Measurements from ENCODE around the gene FOXK1. TPM values are rescaled to one million over a fixed set of nuclear protein-coding genes. Genes with fewer than 3 reads are reported as not detected.

Gene FOXK1
- polyA plus RNA-seq, 1 experiment, result 3.3 TPM

DNA sequence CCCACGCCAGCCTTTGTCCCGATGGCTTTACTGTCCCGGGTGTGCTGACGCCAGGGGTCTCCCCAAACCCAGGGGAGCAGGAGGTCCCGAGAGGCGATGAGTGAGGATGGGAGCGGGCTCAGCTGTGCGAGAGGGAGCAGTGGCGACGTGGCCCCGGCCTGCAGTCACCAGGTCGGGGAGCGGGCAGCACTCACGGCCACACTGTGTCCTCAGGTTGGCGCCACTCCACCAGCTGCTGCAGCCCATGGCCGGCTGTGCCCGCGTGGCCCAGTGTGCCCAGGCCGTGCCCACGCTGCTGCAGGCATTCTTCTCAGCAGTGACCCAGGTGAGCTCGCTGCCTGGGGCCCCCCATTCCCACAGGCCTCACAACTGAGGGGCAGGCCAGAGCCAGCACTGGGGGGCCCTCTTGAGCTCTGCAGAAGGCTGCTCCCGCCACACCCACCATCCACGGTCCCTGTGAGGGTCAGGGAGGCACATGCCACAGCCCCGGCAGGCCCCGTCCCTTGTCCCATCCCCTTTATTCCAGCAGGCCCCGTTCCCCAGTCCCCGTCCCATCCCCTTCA, 106.6 kb downstream of the FOXK1 start:
- no peak for DNase-seq (ENCODE audit: low read depth)
- peaks cover 45% of the 10 kb centered on the region for H3K36me3 ChIP-seq (ENCODE audit: control insufficient read depth, insufficient read depth, low read length)
- H3K4me3 ChIP-seq (ENCODE audit: low read depth, low read length), result no peak overlapping the region
- ChIA-PET CTCF (interaction anchor here (0.5 to 1.2 kb wide), 2 partner anchors 183 to 298 kb away, joined by 3 to 4 read pairs; no protein-coding TSS in a partner anchor), POLR2A (no interaction called here)
- TF ChIP-seq, protein P1, sequence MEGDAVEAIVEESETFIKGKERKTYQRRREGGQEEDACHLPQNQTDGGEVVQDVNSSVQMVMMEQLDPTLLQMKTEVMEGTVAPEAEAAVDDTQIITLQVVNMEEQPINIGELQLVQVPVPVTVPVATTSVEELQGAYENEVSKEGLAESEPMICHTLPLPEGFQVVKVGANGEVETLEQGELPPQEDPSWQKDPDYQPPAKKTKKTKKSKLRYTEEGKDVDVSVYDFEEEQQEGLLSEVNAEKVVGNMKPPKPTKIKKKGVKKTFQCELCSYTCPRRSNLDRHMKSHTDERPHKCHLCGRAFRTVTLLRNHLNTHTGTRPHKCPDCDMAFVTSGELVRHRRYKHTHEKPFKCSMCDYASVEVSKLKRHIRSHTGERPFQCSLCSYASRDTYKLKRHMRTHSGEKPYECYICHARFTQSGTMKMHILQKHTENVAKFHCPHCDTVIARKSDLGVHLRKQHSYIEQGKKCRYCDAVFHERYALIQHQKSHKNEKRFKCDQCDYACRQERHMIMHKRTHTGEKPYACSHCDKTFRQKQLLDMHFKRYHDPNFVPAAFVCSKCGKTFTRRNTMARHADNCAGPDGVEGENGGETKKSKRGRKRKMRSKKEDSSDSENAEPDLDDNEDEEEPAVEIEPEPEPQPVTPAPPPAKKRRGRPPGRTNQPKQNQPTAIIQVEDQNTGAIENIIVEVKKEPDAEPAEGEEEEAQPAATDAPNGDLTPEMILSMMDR (IDR thresholded peaks at IDR 0.05; ENCODE audit: insufficient read depth, low read depth, low read length), result no peak
- H3K27me3 ChIP-seq (ENCODE audit: control insufficient read depth, insufficient read depth, low read length), result no peaks in the 10 kb centered on the region

DNA sequence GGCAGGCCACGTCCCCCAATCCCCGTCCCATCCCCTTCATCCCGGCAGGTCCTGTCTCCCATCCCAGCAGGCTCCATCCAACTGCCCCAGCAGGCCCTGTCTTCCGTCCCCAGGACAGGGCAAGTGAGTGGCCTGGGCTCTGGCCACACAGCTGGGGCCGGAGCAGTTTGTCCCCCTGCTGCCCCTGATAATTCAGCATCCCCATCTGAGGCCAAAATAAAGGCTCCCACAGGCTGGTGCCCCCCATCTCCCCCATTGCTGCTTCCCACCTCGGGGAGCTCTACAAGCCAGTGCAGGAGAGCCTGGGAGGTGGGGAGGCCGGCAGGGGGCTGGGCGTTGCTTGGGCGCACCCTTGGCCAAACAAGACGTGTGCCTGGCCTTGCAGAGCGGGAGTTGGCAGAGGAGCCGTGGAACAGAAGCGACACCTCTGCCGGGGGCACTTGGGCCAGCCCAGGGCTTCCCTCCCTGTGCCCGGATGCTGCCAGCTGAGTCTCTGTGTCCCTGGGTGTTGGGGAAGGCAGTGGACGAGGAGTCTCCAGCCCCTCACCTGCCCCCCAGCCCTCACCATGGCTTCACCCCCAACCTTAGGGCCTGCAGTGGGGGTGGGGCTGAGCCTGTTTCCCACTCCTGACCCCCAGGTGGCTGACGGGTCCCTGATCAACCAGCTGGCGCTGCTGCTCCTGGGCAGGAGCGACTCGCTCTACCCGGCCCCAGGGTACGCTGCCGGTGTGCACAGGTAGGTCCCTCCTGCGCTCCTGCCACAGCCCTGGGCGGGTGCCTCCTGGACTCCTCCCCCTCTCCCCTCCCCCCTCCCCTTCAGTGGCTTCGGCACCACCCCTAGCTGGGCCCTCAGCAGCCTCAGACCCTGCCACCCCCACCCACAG, 107.3 kb downstream of the FOXK1 start:
- DNase-seq (ENCODE audit: low read depth), result no peak
- Histone ChIP-seq H3K36me3 (ENCODE audit: control insufficient read depth, insufficient read depth, low read length) (peaks cover 42% of the 10 kb centered on the region), H3K4me3 (ENCODE audit: low read depth, low read length) (no peak overlapping the region), H3K27me3 (ENCODE audit: control insufficient read depth, insufficient read depth, low read length) (no peaks in the 10 kb centered on the region)
- TF ChIP-seq, protein P1 (IDR thresholded peaks at IDR 0.05; ENCODE audit: insufficient read depth, low read depth, low read length), result no peak
- POLR2A ChIA-PET, result no interaction called here
- CTCF ChIA-PET, result interaction anchor here (0.5 to 1.2 kb wide), 2 partner anchors 182 to 297 kb away, joined by 3 to 4 read pairs; no protein-coding TSS in a partner anchor

DNA sequence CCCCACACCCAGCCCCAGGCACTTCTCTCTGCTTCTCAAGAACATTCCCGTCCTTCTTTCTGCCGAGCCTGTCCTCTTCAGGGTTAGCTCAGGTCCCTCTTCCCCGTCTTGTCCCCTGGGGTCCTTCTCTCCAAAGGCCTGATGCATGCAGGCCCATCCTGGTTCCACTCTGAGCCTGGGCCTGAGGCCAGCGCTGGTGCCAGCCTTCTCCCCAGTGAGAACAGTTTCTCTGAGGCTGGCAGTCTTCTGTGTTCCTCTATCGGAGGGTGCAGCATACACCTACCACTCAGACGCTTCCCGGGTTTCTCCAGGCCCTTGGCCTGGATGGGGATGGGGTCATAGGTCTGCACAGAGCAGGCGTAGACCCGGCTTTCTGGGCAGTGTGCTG, 108.0 kb downstream of the FOXK1 start:
- H3K36me3 ChIP-seq (ENCODE audit: control insufficient read depth, insufficient read depth, low read length), result peaks cover 39% of the 10 kb centered on the region
- no peak for DNase-seq (ENCODE audit: low read depth)
- no peaks in the 10 kb centered on the region for H3K27me3 ChIP-seq (ENCODE audit: control insufficient read depth, insufficient read depth, low read length)
- no peak overlapping the region for H3K4me3 ChIP-seq (ENCODE audit: low read depth, low read length)
- TF ChIP-seq, protein P1 (IDR thresholded peaks at IDR 0.05; ENCODE audit: insufficient read depth, low read depth, low read length), result no peak
- POLR2A ChIA-PET, result no interaction called here
- CTCF ChIA-PET, result interaction anchor here (1.2 to 1.3 kb wide), 2 partner anchors 93 to 296 kb away, joined by 3 read pairs; partner anchors contain the start of gene RADIL

DNA sequence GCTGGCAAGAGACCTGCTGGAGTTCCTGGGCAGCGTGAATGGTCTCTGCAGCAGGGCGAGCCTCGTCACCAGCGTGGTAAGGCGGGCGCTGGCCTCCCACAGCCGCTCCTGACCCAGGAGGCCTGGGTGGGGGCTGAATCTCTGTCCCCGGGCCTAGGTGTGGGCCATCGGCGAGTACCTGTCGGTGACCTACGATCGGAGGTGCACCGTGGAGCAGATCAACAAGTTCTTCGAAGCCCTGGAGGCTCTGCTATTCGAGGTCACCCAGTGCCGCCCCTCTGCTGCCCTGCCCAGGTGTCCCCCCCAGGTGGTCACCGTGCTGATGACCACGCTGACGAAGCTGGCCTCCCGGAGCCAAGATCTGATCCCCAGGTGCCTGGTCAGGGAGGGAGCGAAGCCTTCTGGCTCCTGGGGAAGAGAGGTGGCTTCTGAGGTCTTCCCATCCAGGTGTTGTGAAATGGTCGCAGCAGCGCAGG, 108.5 kb downstream of the FOXK1 start:
- CTCF ChIA-PET, result interaction anchor here (0.7 to 1.3 kb wide), 2 partner anchors 83 to 93 kb away, joined by 3 read pairs; partner anchors contain the start of gene RADIL
- POLR2A ChIA-PET, result no interaction called here
- peaks cover 37% of the 10 kb centered on the region for H3K36me3 ChIP-seq (ENCODE audit: control insufficient read depth, insufficient read depth, low read length)

More for the DNA sequence above, 108.5 kb downstream of the FOXK1 start:
- no peaks in the 10 kb centered on the region for H3K27me3 ChIP-seq (ENCODE audit: control insufficient read depth, insufficient read depth, low read length)
- no peak overlapping the region for H3K4me3 ChIP-seq (ENCODE audit: low read depth, low read length)
- TF ChIP-seq, protein P1 (IDR thresholded peaks at IDR 0.05; ENCODE audit: insufficient read depth, low read depth, low read length), result no peak
- no peak for DNase-seq (ENCODE audit: low read depth)
